Transverse colon (tissue), 4 donors: ENCODE measurements around the gene RTN3. TPM values are rescaled to one million over a fixed set of nuclear protein-coding genes. Genes with fewer than 3 reads are reported as not detected.

Experiments
- DNase-seq: peaks from one replicate; pipeline ENCODE4 v3.0.0-alpha.2; 2019
- H3K27ac ChIP-seq, 4 donors: fragments of 200-600 bp; sonication (generic); 2 replicates each; pipeline ENCODE4 v1.5.1; 2016 to 2018; ENCODE audit warnings: inconsistent platforms in 4 of 4
- H3K27me3 ChIP-seq: fragments of 200-600 bp; sonication (generic); 2 replicates; pipeline ENCODE4 v1.5.1; 2017; ENCODE audit warnings: inconsistent platforms
- H3K36me3 ChIP-seq, 4 donors: fragments of 200-600 bp; sonication (generic); 2 replicates each; pipeline ENCODE4 v1.5.1; 2017 to 2019; ENCODE audit warnings: inconsistent platforms in 4 of 4
- H3K4me1 ChIP-seq, 4 donors: fragments of 200-600 bp; sonication (generic); 2 replicates each; pipeline ENCODE4 v1.5.1; 2017 to 2020; ENCODE audit warnings: inconsistent platforms in 4 of 4
- H3K4me3 ChIP-seq, 4 donors: fragments of 200-600 bp; sonication (generic); 1 replicate in 1 of 4; 2 replicates in 3 of 4; pipeline versions ENCODE4 v1.5.1 to v1.6.1; 2017 to 2019; ENCODE audit warnings: inconsistent platforms in 4 of 4
- H3K9me3 ChIP-seq, 2 donors: fragments of 200-600 bp; sonication (generic); 2 replicates each; pipeline ENCODE4 v1.5.1; 2017 to 2019; ENCODE audit warnings: inconsistent platforms in 2 of 2
- CTCF ChIP-seq, 5 experiments: fragments of 200-600 bp in 3 of 5; fragments of 450-650 bp in 2 of 5; sonication (generic) in 3 of 5; IDR thresholded peaks; 1 replicate in 2 of 5; 2 replicates in 3 of 5; pipeline ENCODE4 v1.5.1; 2016 to 2017; ENCODE audit warnings: antibody characterized with exemption in 5 of 5, inconsistent platforms in 3 of 5, mild to moderate bottlenecking in 2 of 5, moderate library complexity in 1 of 5
- EP300 ChIP-seq: sonication (generic); formaldehyde crosslinking; IDR thresholded peaks from one replicate; pipeline ENCODE4 v1.6.1; 2017; ENCODE audit warnings: antibody characterized with exemption, low read depth
- POLR2A ChIP-seq: fragments of 450-650 bp; IDR thresholded peaks from one replicate; pipeline ENCODE4 v1.6.1; 2016; ENCODE audit warnings: antibody characterized with exemption, mild to moderate bottlenecking, moderate library complexity
- POLR2AphosphoS5 ChIP-seq, 3 donors: sonication (generic); formaldehyde crosslinking; IDR thresholded peaks; one replicate each; pipeline ENCODE4 v1.6.1; 2016; ENCODE audit warnings: antibody characterized with exemption in 3 of 3
- WGBS, 2 donors: methylation state at CpG; one replicate each; pipeline ENCODE4 v1.1.5; 2018; ENCODE audit warnings: low coverage in 1 of 2; 5-methylcytosine and 5-hydroxymethylcytosine counted together
- in situ Hi-C, 4 donors: fragments of 200-750 bp; cut with MboI; loops; one replicate each; pipeline versions ENCODE4 v1.15.0 to v1.15.1; 2017; ENCODE audit warnings: low sequenced_read_pairs in 3 of 4, low pct_ligation_motif_present in 1 of 4, low pct_unique_long_range_greater_than_20kb in 1 of 4
- intact Hi-C: fragments of 100-400 bp; cut with DNase I; formaldehyde crosslinking; loops from one replicate; pipeline ENCODE4 v1.15.1; 2023; ENCODE audit warnings: low total_unique reads
- total RNA-seq, 4 donors: library from RNA; depleted of rRNA; stranded (reverse); fragments of >200 nt; gene quantifications; one replicate each; pipeline ENCODE4 v1.1.0, GENCODE V29; 2016

RTN3 gene
- total RNA-seq, 4 donors from 2014 or later = 44.8 to 187 (median 117) TPM

GRCh38 chr11:63671322-63672155 is 9.8 kb upstream of the RTN3 start, which contains the start of gene ATL3:
ATL3 (minus strand) TSS chr11:63671376; CDS start chr11:63671335, 41 bp downstream.
- peak within 1 kb of the TSS; percentile 65 to 99 (median 96) for H3K4me3 ChIP-seq
- H3K4me1 ChIP-seq = peaks cover 13 to 42% (median 28%) of the 10 kb centered on the region in 4 donors
- in situ Hi-C loops = no loop called here
- peak; percentile 98 for DNase-seq
- no peaks in the 10 kb centered on the region for H3K36me3 ChIP-seq
- peak within 1 kb of the TSS; percentile 95 to 100 (median 99) for H3K27ac ChIP-seq
- no peaks in the 10 kb centered on the region for H3K27me3 ChIP-seq
- intact Hi-C loops = no loop called here
- WGBS, 2 donors = 11 to 18% methylated on average over 28 to 68 of the region's 69 CpGs
- H3K9me3 ChIP-seq = no peaks in the 10 kb centered on the region
- TF ChIP-seq POLR2AphosphoS5 (IDR thresholded peaks at IDR 0.05) (peak; percentile 63 to 88 (median 79)), CTCF (IDR thresholded peaks at IDR 0.05) (no peak), EP300 (no peak), POLR2A (peak; percentile 68)

GRCh38 chr11:63672156-63672463 is 9.2 kb upstream of the RTN3 start:
- no peak for TF ChIP-seq POLR2A
- no peaks in the 10 kb centered on the region for H3K36me3 ChIP-seq
- peak overlapping the region; percentile 95 to 100 (median 99) for H3K27ac ChIP-seq
- no peaks in the 10 kb centered on the region for H3K27me3 ChIP-seq
- 94% methylated on average over 16 of the region's 16 CpGs; no CpG with 5 or more reads in 1 of the 2 donors for WGBS, 2 donors
- intact Hi-C loops = no loop called here
- no peak for DNase-seq
- in situ Hi-C loops = no loop called here
- no peak overlapping the region for H3K4me3 ChIP-seq
- peaks cover 13 to 39% (median 27%) of the 10 kb centered on the region in 4 donors for H3K4me1 ChIP-seq
- H3K9me3 ChIP-seq = no peaks in the 10 kb centered on the region

- intact Hi-C loops = no loop called here
- Histone ChIP-seq H3K36me3 (no peaks in the 10 kb centered on the region), H3K27me3 (no peaks in the 10 kb centered on the region), H3K9me3 (no peaks in the 10 kb centered on the region), H3K4me3 (no peak overlapping the region), H3K4me1 (peaks cover 9 to 30% (median 19%) of the 10 kb centered on the region in 4 donors), H3K27ac (no peak overlapping the region)
- in situ Hi-C loops = no loop called here
- WGBS, 2 donors = 81% methylated on average over 1 of the region's 1 CpG; no CpG with 5 or more reads in 1 of the 2 donors
- TF ChIP-seq POLR2A (no peak), POLR2AphosphoS5 (IDR thresholded peaks at IDR 0.05) (no peak)
- no peak for DNase-seq
Measured at GRCh38 chr11:63672936-63673539, 8.3 kb upstream of the RTN3 start.

- Histone ChIP-seq H3K27ac (no peak overlapping the region), H3K27me3 (no peaks in the 10 kb centered on the region), H3K36me3 (no peaks in the 10 kb centered on the region), H3K9me3 (no peaks in the 10 kb centered on the region), H3K4me3 (no peak overlapping the region), H3K4me1 (peaks cover 5 to 24% (median 14%) of the 10 kb centered on the region in 4 donors)
- in situ Hi-C loops = no loop called here
- TF ChIP-seq POLR2A (no peak), CTCF (IDR thresholded peaks at IDR 0.05) (no peak), POLR2AphosphoS5 (IDR thresholded peaks at IDR 0.05) (no peak), EP300 (no peak)
- 59 to 66% methylated on average over 3 to 4 of the region's 4 CpGs for whole genome bisulfite sequencing, 2 donors
- DNase-seq = no peak
- intact Hi-C loops = no loop called here
Measured at GRCh38 chr11:63673579-63673978, 7.7 kb upstream of the RTN3 start.

- H3K27ac ChIP-seq = peak overlapping the region; percentile 96 to 99 (median 98)
- no peaks in the 10 kb centered on the region for H3K27me3 ChIP-seq
- peaks cover 7 to 26% (median 12%) of the 10 kb centered on the region in 4 donors for H3K4me1 ChIP-seq
- no peak for DNase-seq
- peak overlapping the region in 3 of 4 donors; percentile 79 to 95 (median 90) for H3K4me3 ChIP-seq
- TF ChIP-seq EP300 (no peak), POLR2A (no peak), CTCF (IDR thresholded peaks at IDR 0.05) (no peak), POLR2AphosphoS5 (IDR thresholded peaks at IDR 0.05) (no peak)
- WGBS, 2 donors = 17 to 34% methylated on average over 7 to 16 of the region's 18 CpGs
- no peaks in the 10 kb centered on the region for H3K9me3 ChIP-seq
- H3K36me3 ChIP-seq = no peaks in the 10 kb centered on the region
- in situ Hi-C loops (no loop called here), intact Hi-C loops (loop anchor here (10.0 kb wide), 1 partner anchor 84 kb away; the partner anchor contains the start of gene ZFTA)
Measured at GRCh38 chr11:63680834-63681320, 423 bp upstream of the RTN3 start.
